Neural crest cell (in vitro differentiated cells): ENCODE data around the gene SRSF5. TPM values are rescaled to one million over a fixed set of nuclear protein-coding genes. Genes with fewer than 3 reads are reported as not detected.

Source experiments
- DNase-seq: peaks from one replicate; pipeline ENCODE4 v3.0.0; 2021; ENCODE audit warnings: low read depth, mixed read lengths, low spot score
- H3K27ac Mint-ChIP-seq: one replicate; pipeline ENCODE4 v1.8.0; 2021; ENCODE audit warnings: mild to moderate bottlenecking, mixed read lengths; ENCODE audit not compliant: unreplicated experiment
- H3K27me3 Mint-ChIP-seq: 2 replicates; pipeline ENCODE4 v1.8.0; 2021; ENCODE audit warnings: low read depth, mild to moderate bottlenecking, mixed read lengths
- H3K36me3 Mint-ChIP-seq: 2 replicates; pipeline ENCODE4 v1.8.0; 2021; ENCODE audit warnings: low read depth, mild to moderate bottlenecking, mixed read lengths
- H3K4me1 Mint-ChIP-seq: 2 replicates; pipeline ENCODE4 v1.8.0; 2021; ENCODE audit warnings: mixed read lengths
- H3K4me3 Mint-ChIP-seq: one replicate; pipeline ENCODE4 v1.8.0; 2021; ENCODE audit warnings: mild to moderate bottlenecking, mixed read lengths
- H3K9me3 Mint-ChIP-seq: 2 replicates; pipeline ENCODE4 v1.8.0; 2021; ENCODE audit warnings: mixed read lengths
- CTCF ChIP-seq: fragments of 200-600 bp; sonication (generic); conservative IDR thresholded peaks from 2 replicates; pipeline ENCODE4 v1.5.0; 2021; ENCODE audit warnings: antibody characterized with exemption, mild to moderate bottlenecking
- total RNA-seq: library from RNA; stranded (reverse); gene quantifications from 2 replicates; pipeline ENCODE4 v1.2.1, GENCODE V29; 2021

The SRSF5 gene
- total RNA-seq, 1 donor from 2014 or later, result 356 TPM

GRCh38 chr14:69786603-69787002 lies 19.7 kb downstream of the SRSF5 start:
- Mint-ChIP-seq H3K4me3 (no peak overlapping the region), H3K27me3 (no peaks in the 10 kb centered on the region), H3K36me3 (no peaks in the 10 kb centered on the region), H3K4me1 (peaks cover 5% of the 10 kb centered on the region), H3K27ac (no peak overlapping the region), H3K9me3 (peaks cover 2% of the 10 kb centered on the region)
- TF ChIP-seq CTCF, result no peak
- DNase-seq, result no peak

- Mint-ChIP-seq H3K9me3 (peaks cover 2% of the 10 kb centered on the region), H3K36me3 (no peaks in the 10 kb centered on the region), H3K4me3 (no peak overlapping the region), H3K27me3 (no peaks in the 10 kb centered on the region), H3K27ac (no peak overlapping the region), H3K4me1 (peaks cover 5% of the 10 kb centered on the region)
- no peak for DNase-seq
- no peak for TF ChIP-seq CTCF
Observed at GRCh38 chr14:69789118-69789640, 22.2 kb downstream of the SRSF5 start.

DNA sequence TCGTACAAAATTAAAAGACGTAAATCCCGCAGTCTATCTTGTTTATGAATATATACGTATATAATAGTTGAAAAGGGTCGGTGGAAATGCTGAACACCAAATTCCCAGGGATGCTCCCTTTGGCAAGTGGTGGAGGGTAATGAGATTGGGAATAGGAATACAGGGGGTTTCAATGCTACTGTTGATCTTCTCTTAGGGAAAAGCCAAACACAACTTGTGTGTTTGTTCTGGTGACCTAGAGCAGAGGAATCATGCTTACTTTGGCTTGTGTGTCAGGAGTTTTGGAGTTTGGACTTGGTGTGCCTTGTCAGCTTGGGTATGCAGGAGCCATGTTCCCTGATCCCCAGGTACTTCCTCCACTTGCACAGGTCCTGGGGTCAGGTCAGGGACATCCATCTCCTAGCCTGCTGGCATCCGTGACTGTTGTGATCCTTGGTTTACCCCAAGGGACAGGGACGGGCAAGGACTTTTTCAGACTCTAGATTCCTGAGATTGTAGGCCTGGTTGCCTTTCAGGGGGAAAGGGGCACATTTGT lies 26.0 kb downstream of the SRSF5 start:
- Mint-ChIP-seq H3K4me3 (no peak overlapping the region), H3K27me3 (no peaks in the 10 kb centered on the region), H3K27ac (no peak overlapping the region), H3K9me3 (peaks cover 3% of the 10 kb centered on the region), H3K4me1 (peaks cover 5% of the 10 kb centered on the region), H3K36me3 (no peaks in the 10 kb centered on the region)
- no peak for TF ChIP-seq CTCF
- no peak for DNase-seq

DNA sequence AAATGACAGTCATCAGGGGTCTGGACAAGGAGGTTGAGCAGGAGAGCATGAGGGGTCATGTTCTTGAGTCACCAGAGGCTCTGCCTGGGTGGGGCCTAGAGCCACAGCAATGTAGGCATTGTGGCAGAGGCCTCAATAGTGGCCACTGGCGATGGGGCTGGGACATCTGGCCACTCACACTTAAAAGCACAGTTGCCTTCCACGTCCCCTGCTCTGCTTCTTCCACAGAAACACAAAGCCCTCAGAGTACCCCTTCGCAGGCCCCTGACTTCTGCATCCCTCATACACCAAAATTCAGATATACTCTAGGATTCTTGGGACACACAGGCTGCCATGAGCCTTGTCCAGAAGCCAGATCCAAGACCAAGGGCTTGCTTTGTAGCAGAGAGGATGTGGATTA lies 27.8 kb downstream of the SRSF5 start:
- no peaks in the 10 kb centered on the region for H3K27me3 Mint-ChIP-seq
- H3K9me3 Mint-ChIP-seq, result peaks cover 3% of the 10 kb centered on the region
- no peak overlapping the region for H3K4me3 Mint-ChIP-seq
- no peaks in the 10 kb centered on the region for H3K4me1 Mint-ChIP-seq
- H3K27ac Mint-ChIP-seq, result no peak overlapping the region
- TF ChIP-seq CTCF, result no peak
- no peaks in the 10 kb centered on the region for H3K36me3 Mint-ChIP-seq
- DNase-seq, result no peak

DNA sequence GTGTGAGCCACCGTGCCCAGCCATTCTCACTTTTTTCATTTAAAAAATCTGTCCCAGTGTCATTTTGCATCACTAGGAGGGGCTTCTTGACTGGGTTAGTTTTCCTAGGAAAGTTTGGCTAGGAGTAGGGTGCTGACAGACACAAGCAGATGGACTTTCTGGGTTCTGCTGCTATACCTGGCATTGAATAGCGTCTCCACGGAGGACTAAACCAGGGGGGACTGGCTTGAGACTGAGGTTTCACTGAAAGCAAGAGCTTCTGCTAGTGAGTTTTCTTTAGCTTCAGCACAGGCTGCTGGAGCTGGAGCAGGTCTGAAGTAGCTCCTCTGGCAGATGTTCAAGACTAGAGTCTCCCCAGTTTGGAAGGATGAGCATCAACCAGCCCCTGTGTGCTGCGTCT lies 28.7 kb downstream of the SRSF5 start:
- Mint-ChIP-seq H3K27ac (no peak overlapping the region), H3K4me1 (no peaks in the 10 kb centered on the region), H3K4me3 (no peak overlapping the region), H3K36me3 (no peaks in the 10 kb centered on the region), H3K9me3 (peaks cover 5% of the 10 kb centered on the region), H3K27me3 (no peaks in the 10 kb centered on the region)
- DNase-seq, result no peak
- TF ChIP-seq CTCF, result no peak
